ENCODE measurements around the gene ZNF433. TPM values are rescaled to one million over a fixed set of nuclear protein-coding genes. Genes with fewer than 3 reads are reported as not detected.
A peak's percentile ranks its signal among the peaks of the same experiment; 100 is the strongest.
"Not testable (repeated sequence)": the region's sequence is repeated elsewhere in the genome, so short reads cannot be mapped to it uniquely, and the experiment has no call there.

ZNF433 gene
- total RNA-seq, 1 donor from 2014 or later = 1.4 TPM

GRCh38 chr19:12034198-12034597 is 1.3 kb downstream of the ZNF433 start:
- no peak for TF ChIP-seq CTCF (conservative IDR thresholded peaks at IDR 0.05; ENCODE audit: low read depth, low read length)
- H3K4me3 ChIP-seq (ENCODE audit: low read depth, low read length) = peak overlapping the region; percentile 86
- peak; percentile 23 for DNase-seq (ENCODE audit: low read depth)

GRCh38 chr19:12015753-12016116 is 19.7 kb downstream of the ZNF433 start:
- H3K4me3 ChIP-seq (ENCODE audit: low read depth, low read length) = no peak overlapping the region
- no peak for DNase-seq (ENCODE audit: low read depth)
- TF ChIP-seq CTCF (conservative IDR thresholded peaks at IDR 0.05; ENCODE audit: low read depth, low read length) = no peak

GRCh38 chr19:12015015-12015752 is 20.3 kb downstream of the ZNF433 start:
- no peak overlapping the region for H3K4me3 ChIP-seq (ENCODE audit: low read depth, low read length)
- TF ChIP-seq CTCF (conservative IDR thresholded peaks at IDR 0.05; ENCODE audit: low read depth, low read length) = no peak
- DNase-seq (ENCODE audit: low read depth) = no peak

GRCh38 chr19:12000152-12000981 is 35.1 kb downstream of the ZNF433 start:
- DNase-seq (ENCODE audit: low read depth) = no peak
- no peak overlapping the region for H3K4me3 ChIP-seq (ENCODE audit: low read depth, low read length)
- no peak for TF ChIP-seq CTCF (conservative IDR thresholded peaks at IDR 0.05; ENCODE audit: low read depth, low read length)

GRCh38 chr19:11995174-11995573 is 40.3 kb downstream of the ZNF433 start:
- no peak for DNase-seq (ENCODE audit: low read depth)
- no peak for TF ChIP-seq CTCF (conservative IDR thresholded peaks at IDR 0.05; ENCODE audit: low read depth, low read length)
- no peak overlapping the region for H3K4me3 ChIP-seq (ENCODE audit: low read depth, low read length)

- H3K4me3 ChIP-seq (ENCODE audit: low read depth, low read length); DNase-seq (ENCODE audit: low read depth): not testable (repeated sequence)
Observed at GRCh38 chr19:11991921-11992320, 43.6 kb downstream of the ZNF433 start.

- H3K4me3 ChIP-seq (ENCODE audit: low read depth, low read length) = no peak overlapping the region
- no peak for TF ChIP-seq CTCF (conservative IDR thresholded peaks at IDR 0.05; ENCODE audit: low read depth, low read length)
- no peak for DNase-seq (ENCODE audit: low read depth)
Observed at GRCh38 chr19:11989112-11989456, 46.4 kb downstream of the ZNF433 start.
